COLO668 (cell line): ENCODE measurements around the gene ZKSCAN3.
"Not testable (repeated sequence)": the region's sequence is repeated elsewhere in the genome, so short reads cannot be mapped to it uniquely, and the experiment has no call there.

Source experiments
- DNase-seq: peaks from one replicate; lab custom pipeline; 2025; ENCODE audit not compliant: unreplicated experiment; lab: John Stamatoyannopoulos, UW

Gene ZKSCAN3

GRCh38 chr6:28340310-28341095, 9.2 kb upstream of the ZKSCAN3 start:
- DNase-seq: no peak

GRCh38 chr6:28343898-28344677, 5.7 kb upstream of the ZKSCAN3 start:
- no peak for DNase-seq

GRCh38 chr6:28345201-28345600, 4.5 kb upstream of the ZKSCAN3 start:
- DNase-seq: no peak

- DNase-seq: no peak
These were observed 2.6 kb upstream of the ZKSCAN3 start for GRCh38 chr6:28347119-28347518.

- no peak for DNase-seq
These were observed 329 bp upstream of the ZKSCAN3 start for GRCh38 chr6:28349344-28349891.

GRCh38 chr6:28351087-28351486, 1.3 kb downstream of the ZKSCAN3 start:
- DNase-seq: no peak

- DNase-seq: no peak
These were observed 1.8 kb downstream of the ZKSCAN3 start for GRCh38 chr6:28351493-28351925.

GRCh38 chr6:28353356-28353755, 3.6 kb downstream of the ZKSCAN3 start:
- no peak for DNase-seq

- no peak for DNase-seq
These were observed 4.4 kb downstream of the ZKSCAN3 start for GRCh38 chr6:28353981-28354676.

- DNase-seq: no peak
These were observed 5.2 kb downstream of the ZKSCAN3 start for GRCh38 chr6:28354688-28355554.

- DNase-seq: peak; percentile 74
These were observed 6.3 kb downstream of the ZKSCAN3 start for GRCh38 chr6:28355743-28356665.

GRCh38 chr6:28356666-28357020, 6.9 kb downstream of the ZKSCAN3 start:
- no peak for DNase-seq

GRCh38 chr6:28357036-28357435, 7.3 kb downstream of the ZKSCAN3 start:
- DNase-seq: no peak

- not testable (repeated sequence) for DNase-seq
These were observed 9.8 kb downstream of the ZKSCAN3 start for GRCh38 chr6:28359562-28359961.

- DNase-seq: no peak
These were observed 11.2 kb downstream of the ZKSCAN3 start for GRCh38 chr6:28360961-28361360.

- DNase-seq: not testable (repeated sequence)
These were observed 15.8 kb downstream of the ZKSCAN3 start for GRCh38 chr6:28365590-28365989.

- DNase-seq: no peak
These were observed 18.8 kb downstream of the ZKSCAN3 start for GRCh38 chr6:28368522-28368921.

- DNase-seq: no peak
These were observed 19.7 kb downstream of the ZKSCAN3 start for GRCh38 chr6:28369463-28369862.

- no peak for DNase-seq
These were observed 20.7 kb downstream of the ZKSCAN3 start for GRCh38 chr6:28370440-28370839.
